Calu3 (cell line): ENCODE measurements around the gene ABHD2. TPM values are rescaled to one million over a fixed set of nuclear protein-coding genes. Genes with fewer than 3 reads are reported as not detected.

Source experiments
- BruUV-seq: library from RNA; stranded (reverse); fragments of 400-500 nt; replicated peaks from 2 replicates; lab custom pipeline; 2021; lab: Mats Ljungman, UMichigan
- CTCF ChIA-PET: fragments of 300-600 bp; sonication (Branson Sonifier 250); formaldehyde crosslinking; loops from one replicate; lab custom pipeline; 2022; ENCODE audit warnings: antibody characterized with exemption; lab: Charles Lee
- DNase-seq: peaks from one replicate; pipeline ENCODE4 v3.0.0; 2022
- H3K27ac Mint-ChIP-seq: one replicate; pipeline ENCODE4 v1.8.0; 2022; ENCODE audit warnings: mixed read lengths; ENCODE audit not compliant: unreplicated experiment
- H3K27me3 Mint-ChIP-seq: one replicate; pipeline ENCODE4 v1.8.0; 2022; ENCODE audit warnings: mixed read lengths; ENCODE audit not compliant: unreplicated experiment
- H3K36me3 Mint-ChIP-seq: one replicate; pipeline ENCODE4 v1.8.0; 2022; ENCODE audit warnings: mild to moderate bottlenecking, moderate library complexity, mixed read lengths; ENCODE audit not compliant: insufficient read depth, unreplicated experiment
- H3K4me1 Mint-ChIP-seq: one replicate; pipeline ENCODE4 v1.8.0; 2022; ENCODE audit warnings: mild to moderate bottlenecking, low read depth, mixed read lengths; ENCODE audit not compliant: unreplicated experiment
- H3K4me3 Mint-ChIP-seq: one replicate; pipeline ENCODE4 v1.8.0; 2022; ENCODE audit warnings: mild to moderate bottlenecking, low read depth, moderate library complexity, mixed read lengths; ENCODE audit not compliant: unreplicated experiment
- H3K9me3 Mint-ChIP-seq: one replicate; pipeline ENCODE4 v1.8.0; 2022; ENCODE audit warnings: low read depth, mixed read lengths; ENCODE audit not compliant: unreplicated experiment
- CTCF ChIP-seq: fragments of 200-600 bp; IDR thresholded peaks from one replicate; pipeline ENCODE4 v1.8.0; 2022; ENCODE audit warnings: antibody characterized with exemption; ENCODE audit not compliant: unreplicated experiment
- intact Hi-C: fragments of 100-400 bp; cut with micrococcal nuclease; formaldehyde crosslinking; loops from one replicate; pipeline ENCODE4 v1.10.0; 2022; ENCODE audit not compliant: unreplicated experiment
- total RNA-seq: library from RNA; stranded (reverse); gene quantifications from 2 replicates; pipeline ENCODE4 v1.2.3, GENCODE V29; 2022

The ABHD2 gene
- total RNA-seq, 1 experiment from 2014 or later: 353 TPM

GRCh38 chr15:89149501-89150101 is 61.3 kb downstream of the ABHD2 start:
- Mint-ChIP-seq H3K27ac (peak overlapping the region; percentile 62), H3K9me3 (no peaks in the 10 kb centered on the region), H3K36me3 (peaks cover 30% of the 10 kb centered on the region), H3K4me1 (peaks cover 30% of the 10 kb centered on the region), H3K4me3 (peak overlapping the region; percentile 42), H3K27me3 (no peaks in the 10 kb centered on the region)
- DNase-seq: no peak
- no peak for TF ChIP-seq CTCF
- intact Hi-C loops: loop anchor here (2.0 kb wide), 1 partner anchor 15 kb away; no protein-coding TSS in a partner anchor
- BruUV-seq: no TSS peak
- CTCF ChIA-PET: interaction anchor here (0.7 to 1.7 kb wide), 9 partner anchors 18 to 55 kb away, joined by 3 to 5 read pairs (median 4); no protein-coding TSS in a partner anchor

GRCh38 chr15:89150287-89150686 is 62.0 kb downstream of the ABHD2 start:
- H3K4me3 Mint-ChIP-seq: peak overlapping the region; percentile 47
- H3K4me1 Mint-ChIP-seq: peaks cover 30% of the 10 kb centered on the region

GRCh38 chr15:89150762-89151664 is 62.8 kb downstream of the ABHD2 start:
- intact Hi-C loops: loop anchor here (2.0 kb wide), 1 partner anchor 14 kb away; no protein-coding TSS in a partner anchor
- Mint-ChIP-seq H3K9me3 (no peaks in the 10 kb centered on the region), H3K4me1 (peaks cover 30% of the 10 kb centered on the region), H3K27ac (peak overlapping the region; percentile 75), H3K36me3 (peaks cover 34% of the 10 kb centered on the region), H3K27me3 (no peaks in the 10 kb centered on the region), H3K4me3 (peak overlapping the region; percentile 47)
- TF ChIP-seq CTCF: no peak
- DNase-seq: peak; percentile 52
- CTCF ChIA-PET: interaction anchor here (1.0 to 1.7 kb wide), 6 partner anchors 12 to 46 kb away, joined by 3 to 5 read pairs (median 4); no protein-coding TSS in a partner anchor
- no TSS peak for BruUV-seq

More at GRCh38 chr15:89150287-89150686, 62.0 kb downstream of the ABHD2 start:
- H3K9me3 Mint-ChIP-seq: no peaks in the 10 kb centered on the region
- no peak for TF ChIP-seq CTCF
- no TSS peak for BruUV-seq
- intact Hi-C loops: loop anchor here (2.0 kb wide), 1 partner anchor 15 kb away; no protein-coding TSS in a partner anchor
- H3K36me3 Mint-ChIP-seq: peaks cover 33% of the 10 kb centered on the region
- H3K27ac Mint-ChIP-seq: peak overlapping the region; percentile 75
- CTCF ChIA-PET: interaction anchor here (0.7 to 1.7 kb wide), 7 partner anchors 17 to 45 kb away, joined by 3 to 5 read pairs (median 4); no protein-coding TSS in a partner anchor
- no peak for DNase-seq
- no peaks in the 10 kb centered on the region for H3K27me3 Mint-ChIP-seq

GRCh38 chr15:89155122-89155521 is 66.9 kb downstream of the ABHD2 start:
- H3K27ac Mint-ChIP-seq: no peak overlapping the region
- peaks cover 19% of the 10 kb centered on the region for H3K4me1 Mint-ChIP-seq
- no peak overlapping the region for H3K4me3 Mint-ChIP-seq
- peaks cover 44% of the 10 kb centered on the region for H3K36me3 Mint-ChIP-seq
- no peak for DNase-seq
- no peaks in the 10 kb centered on the region for H3K27me3 Mint-ChIP-seq
- no TSS peak for BruUV-seq
- intact Hi-C loops: no loop called here
- H3K9me3 Mint-ChIP-seq: no peaks in the 10 kb centered on the region
- TF ChIP-seq CTCF: no peak
- CTCF ChIA-PET: no interaction called here
